ENCODE measurements around the gene HNRNPLL. TPM values are rescaled to one million over a fixed set of nuclear protein-coding genes. Genes with fewer than 3 reads are reported as not detected.

HNRNPLL gene
- total RNA-seq, 3 donors from 2014 or later, result 48.3 to 75.1 (median 57.0) TPM

- H3K4me1 ChIP-seq, result no peaks in the 10 kb centered on the region
- H3K27me3 ChIP-seq, result no peaks in the 10 kb centered on the region
- intact Hi-C loops (cut with DNase I; ENCODE audit: low total_unique reads), result no loop called here
- DNase-seq (ENCODE audit: low spot score in 2 of 2), result peak; percentile 48 to 79
- peak overlapping the region; percentile 26 to 37 for H3K27ac ChIP-seq
- H3K4me3 ChIP-seq, result peak overlapping the region; percentile 43 to 71 (median 54)
- no peaks in the 10 kb centered on the region for H3K9me3 ChIP-seq
- no peaks in the 10 kb centered on the region for H3K36me3 ChIP-seq
- TF ChIP-seq POLR2AphosphoS5 (IDR thresholded peaks at IDR 0.05) (peak; percentile 19 to 50 (median 27)), CTCF (IDR thresholded peaks at IDR 0.05) (peak; percentile 79 to 85 (median 83)), POLR2A (IDR thresholded peaks at IDR 0.05) (no peak)
Measured at GRCh38 chr2:38535744-38536506, 66.8 kb downstream of the HNRNPLL start.

GRCh38 chr2:38535404-38535743, 67.4 kb downstream of the HNRNPLL start:
- no peaks in the 10 kb centered on the region for H3K4me1 ChIP-seq
- DNase-seq (ENCODE audit: low spot score in 2 of 2), result no peak
- no peaks in the 10 kb centered on the region for H3K9me3 ChIP-seq
- peak overlapping the region in 1 of 3 donors; percentile 71 for H3K4me3 ChIP-seq
- H3K36me3 ChIP-seq, result no peaks in the 10 kb centered on the region
- H3K27me3 ChIP-seq, result no peaks in the 10 kb centered on the region
- TF ChIP-seq POLR2A (IDR thresholded peaks at IDR 0.05) (no peak), CTCF (IDR thresholded peaks at IDR 0.05) (no peak), POLR2AphosphoS5 (IDR thresholded peaks at IDR 0.05) (no peak)
- intact Hi-C loops (cut with DNase I; ENCODE audit: low total_unique reads), result no loop called here
- no peak overlapping the region for H3K27ac ChIP-seq

GRCh38 chr2:38534746-38535403, 67.9 kb downstream of the HNRNPLL start:
- intact Hi-C loops (cut with DNase I; ENCODE audit: low total_unique reads), result no loop called here
- TF ChIP-seq CTCF (IDR thresholded peaks at IDR 0.05) (no peak), POLR2AphosphoS5 (IDR thresholded peaks at IDR 0.05) (no peak), POLR2A (IDR thresholded peaks at IDR 0.05) (no peak)
- no peaks in the 10 kb centered on the region for H3K36me3 ChIP-seq
- no peak overlapping the region for H3K27ac ChIP-seq
- no peaks in the 10 kb centered on the region for H3K9me3 ChIP-seq
- no peak overlapping the region for H3K4me3 ChIP-seq
- no peaks in the 10 kb centered on the region for H3K27me3 ChIP-seq
- DNase-seq (ENCODE audit: low spot score in 2 of 2), result no peak
- H3K4me1 ChIP-seq, result no peaks in the 10 kb centered on the region

- Histone ChIP-seq H3K9me3 (no peaks in the 10 kb centered on the region), H3K27me3 (no peaks in the 10 kb centered on the region), H3K4me3 (no peak overlapping the region), H3K4me1 (no peaks in the 10 kb centered on the region), H3K36me3 (no peaks in the 10 kb centered on the region), H3K27ac (no peak overlapping the region)
- no peak for DNase-seq (ENCODE audit: low spot score in 2 of 2)
- intact Hi-C loops (cut with DNase I; ENCODE audit: low total_unique reads), result no loop called here
- TF ChIP-seq CTCF (IDR thresholded peaks at IDR 0.05), result no peak
- no peak for TF ChIP-seq POLR2AphosphoS5 (IDR thresholded peaks at IDR 0.05)
- no peak for TF ChIP-seq POLR2A (IDR thresholded peaks at IDR 0.05)
Measured at GRCh38 chr2:38533757-38534545, 68.8 kb downstream of the HNRNPLL start.
